Measurements from ENCODE around the gene GPR34. TPM values are rescaled to one million over a fixed set of nuclear protein-coding genes. Genes with fewer than 3 reads are reported as not detected.

Gene GPR34
- total and polyA plus RNA-seq, 4 donors, result 1.7 to 9.0 (median 4.3) TPM

- H3K27ac ChIP-seq (ENCODE audit: low read depth in 1 of 2, low read length in 2 of 2), result no peak overlapping the region
- no peaks in the 10 kb centered on the region for H3K27me3 ChIP-seq (ENCODE audit: control insufficient read depth in 4 of 4, insufficient read depth in 4 of 4, low read length in 3 of 4)
- WGBS, result 82% methylated on average over 3 of the region's 3 CpGs
- H3K36me3 ChIP-seq (ENCODE audit: control insufficient read depth in 4 of 4, insufficient read depth in 3 of 4, low read depth in 1 of 4, low read length in 3 of 4), result no peaks in the 10 kb centered on the region
- TF ChIP-seq RAD21 (IDR thresholded peaks at IDR 0.05) (no peak), NR2F2 (IDR thresholded peaks at IDR 0.05) (no peak), GABPA (IDR thresholded peaks at IDR 0.05 in 1 of 2, conservative IDR thresholded peaks at IDR 0.05 in 1 of 2) (no peak), REST (IDR thresholded peaks at IDR 0.05) (no peak), ATF3 (IDR thresholded peaks at IDR 0.05) (no peak), HNF4A (conservative IDR thresholded peaks at IDR 0.05) (no peak), MAX (IDR thresholded peaks at IDR 0.05) (no peak), FOXA1 (IDR thresholded peaks at IDR 0.05) (no peak), RXRA (IDR thresholded peaks at IDR 0.05) (no peak), SP1 (IDR thresholded peaks at IDR 0.05) (no peak), ZBTB33 (IDR thresholded peaks at IDR 0.05) (no peak), EGR1 (IDR thresholded peaks at IDR 0.05; ENCODE audit: low read depth in 2 of 2) (no peak), JUND (IDR thresholded peaks at IDR 0.05) (no peak), TAF1 (conservative IDR thresholded peaks at IDR 0.05) (no peak), CTCF (IDR thresholded peaks at IDR 0.05; ENCODE audit: low read depth, low read length, missing input control) (no peak)
- no peak overlapping the region for H3K9ac ChIP-seq (ENCODE audit: low read depth in 1 of 2, low read length in 2 of 2)
- peaks cover 0 to 5% (median 2%) of the 10 kb centered on the region in 4 donors for H3K9me3 ChIP-seq (ENCODE audit: control insufficient read depth in 4 of 4, low read length in 3 of 4)
- no peak for DNase-seq (ENCODE audit: low spot score)
- no peaks in the 10 kb centered on the region for H3K4me1 ChIP-seq (ENCODE audit: control insufficient read depth in 4 of 4, insufficient read depth in 4 of 4, low read length in 3 of 4)
- no peak overlapping the region for H3K4me3 ChIP-seq (ENCODE audit: low read depth in 1 of 3, low read length in 3 of 3)
These were observed 31.5 kb downstream of the GPR34 start for GRCh38 chrX:41720125-41720779.

Data from liver (tissue), 9 donors.